Nephron (organoid): Measurements from ENCODE around the gene LIPC.

Experiments
- H3K27ac Mint-ChIP-seq, 3 experiments: 2 replicates each; pipeline ENCODE4 v1.8.0; 2020; ENCODE audit warnings: mixed read lengths in 3 of 3, mild to moderate bottlenecking in 2 of 3, moderate library complexity in 1 of 3
- H3K27me3 Mint-ChIP-seq: 2 replicates; pipeline ENCODE4 v1.8.0; 2021; ENCODE audit warnings: low read depth, mild to moderate bottlenecking, moderate library complexity, mixed read lengths
- H3K36me3 Mint-ChIP-seq: 2 replicates; pipeline ENCODE4 v1.8.0; 2020; ENCODE audit warnings: low read depth, mixed read lengths
- H3K4me1 Mint-ChIP-seq: 2 replicates; pipeline ENCODE4 v1.8.0; 2020; ENCODE audit warnings: mixed read lengths
- H3K4me3 Mint-ChIP-seq, 3 experiments: 2 replicates each; pipeline ENCODE4 v1.8.0; 2020; ENCODE audit warnings: mild to moderate bottlenecking in 3 of 3, mixed read lengths in 3 of 3, moderate library complexity in 2 of 3
- H3K9me3 Mint-ChIP-seq: 2 replicates; pipeline ENCODE4 v1.8.0; 2020; ENCODE audit warnings: mixed read lengths
- TF ChIP-seq, protein P1 (sequence below), 3 experiments: fragments of 200-600 bp; sonication (generic); IDR thresholded peaks; one replicate each; pipeline ENCODE4 v1.5.0; 2021; ENCODE audit warnings: antibody characterized with exemption in 3 of 3; ENCODE audit not compliant: unreplicated experiment in 3 of 3

Gene LIPC

DNA sequence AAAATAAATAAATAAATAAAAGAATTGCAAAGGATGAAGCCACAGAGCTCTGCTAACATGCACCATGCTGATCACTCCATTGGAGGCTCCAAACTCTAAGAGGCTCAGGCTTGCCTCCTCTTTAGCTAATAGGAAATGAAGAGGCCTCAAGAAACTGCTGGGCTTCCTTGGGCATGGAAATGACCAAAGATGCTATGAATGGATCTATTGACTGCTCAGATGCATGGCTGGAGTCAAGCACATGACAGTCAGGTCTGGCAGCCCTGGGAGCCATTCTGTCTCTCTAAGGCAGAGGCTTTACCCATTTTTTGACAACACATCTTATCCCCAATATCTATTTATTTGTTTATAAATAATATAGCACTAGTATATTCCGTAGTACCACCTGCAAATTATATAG is 5.3 kb upstream of the LIPC start:
- peaks cover 9% of the 10 kb centered on the region for H3K4me1 Mint-ChIP-seq
- TF ChIP-seq, protein P1, sequence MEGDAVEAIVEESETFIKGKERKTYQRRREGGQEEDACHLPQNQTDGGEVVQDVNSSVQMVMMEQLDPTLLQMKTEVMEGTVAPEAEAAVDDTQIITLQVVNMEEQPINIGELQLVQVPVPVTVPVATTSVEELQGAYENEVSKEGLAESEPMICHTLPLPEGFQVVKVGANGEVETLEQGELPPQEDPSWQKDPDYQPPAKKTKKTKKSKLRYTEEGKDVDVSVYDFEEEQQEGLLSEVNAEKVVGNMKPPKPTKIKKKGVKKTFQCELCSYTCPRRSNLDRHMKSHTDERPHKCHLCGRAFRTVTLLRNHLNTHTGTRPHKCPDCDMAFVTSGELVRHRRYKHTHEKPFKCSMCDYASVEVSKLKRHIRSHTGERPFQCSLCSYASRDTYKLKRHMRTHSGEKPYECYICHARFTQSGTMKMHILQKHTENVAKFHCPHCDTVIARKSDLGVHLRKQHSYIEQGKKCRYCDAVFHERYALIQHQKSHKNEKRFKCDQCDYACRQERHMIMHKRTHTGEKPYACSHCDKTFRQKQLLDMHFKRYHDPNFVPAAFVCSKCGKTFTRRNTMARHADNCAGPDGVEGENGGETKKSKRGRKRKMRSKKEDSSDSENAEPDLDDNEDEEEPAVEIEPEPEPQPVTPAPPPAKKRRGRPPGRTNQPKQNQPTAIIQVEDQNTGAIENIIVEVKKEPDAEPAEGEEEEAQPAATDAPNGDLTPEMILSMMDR (IDR thresholded peaks at IDR 0.05; ENCODE audit: unreplicated experiment in 3 of 3): no peak
- H3K27me3 Mint-ChIP-seq: peaks cover 25% of the 10 kb centered on the region
- no peaks in the 10 kb centered on the region for H3K36me3 Mint-ChIP-seq
- no peaks in the 10 kb centered on the region for H3K9me3 Mint-ChIP-seq
- H3K4me3 Mint-ChIP-seq: no peak overlapping the region
- H3K27ac Mint-ChIP-seq: no peak overlapping the region

- Mint-ChIP-seq H3K4me1 (peaks cover 21% of the 10 kb centered on the region), H3K27me3 (peaks cover 23% of the 10 kb centered on the region), H3K36me3 (no peaks in the 10 kb centered on the region), H3K27ac (no peak overlapping the region), H3K9me3 (no peaks in the 10 kb centered on the region), H3K4me3 (no peak overlapping the region)
- TF ChIP-seq, protein P1 (IDR thresholded peaks at IDR 0.05; ENCODE audit: unreplicated experiment in 3 of 3): no peak
Measured at GRCh38 chr15:58427987-58428386, 3.8 kb upstream of the LIPC start.

DNA sequence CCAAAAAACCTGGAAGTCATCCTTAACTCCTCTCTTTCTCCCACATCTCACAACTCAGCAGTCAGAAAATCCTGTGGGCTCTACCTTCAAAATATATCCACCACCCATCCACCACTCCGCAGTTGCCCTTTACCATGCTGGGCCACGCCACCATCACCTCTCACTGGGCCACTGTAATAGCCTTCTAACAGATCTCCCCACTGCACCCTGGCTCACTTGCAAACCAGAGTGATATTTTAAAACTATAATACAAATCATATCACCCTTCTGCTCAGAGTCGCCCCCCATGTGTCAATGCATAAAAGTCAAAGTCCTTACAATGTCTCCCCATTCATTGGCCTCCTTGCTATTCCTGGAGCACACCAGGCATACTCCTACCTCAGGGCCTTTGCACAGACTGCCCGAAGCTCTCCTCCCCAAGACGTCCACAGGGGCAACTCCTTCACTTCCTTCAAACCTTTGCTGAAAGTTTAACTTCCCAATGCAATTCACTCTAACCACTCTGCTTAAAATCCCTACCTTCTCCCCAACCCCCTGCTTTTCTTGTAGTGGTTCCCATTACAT is 1.5 kb upstream of the LIPC start:
- Mint-ChIP-seq H3K4me3 (no peak overlapping the region), H3K27ac (no peak overlapping the region), H3K4me1 (peaks cover 34% of the 10 kb centered on the region), H3K27me3 (peaks cover 20% of the 10 kb centered on the region), H3K9me3 (no peaks in the 10 kb centered on the region), H3K36me3 (no peaks in the 10 kb centered on the region)
- TF ChIP-seq, protein P1 (IDR thresholded peaks at IDR 0.05; ENCODE audit: unreplicated experiment in 3 of 3): no peak

GRCh38 chr15:58432401-58432800 is 610 bp downstream of the LIPC start:
- peaks cover 20% of the 10 kb centered on the region for H3K27me3 Mint-ChIP-seq
- H3K4me1 Mint-ChIP-seq: peaks cover 29% of the 10 kb centered on the region
- H3K4me3 Mint-ChIP-seq: peak overlapping the region in 1 of 3 experiments; percentile 2
- H3K36me3 Mint-ChIP-seq: no peaks in the 10 kb centered on the region
- TF ChIP-seq, protein P1 (IDR thresholded peaks at IDR 0.05; ENCODE audit: unreplicated experiment in 3 of 3): no peak
- peak overlapping the region; percentile 8 to 65 (median 32) for H3K27ac Mint-ChIP-seq
- H3K9me3 Mint-ChIP-seq: no peaks in the 10 kb centered on the region

DNA sequence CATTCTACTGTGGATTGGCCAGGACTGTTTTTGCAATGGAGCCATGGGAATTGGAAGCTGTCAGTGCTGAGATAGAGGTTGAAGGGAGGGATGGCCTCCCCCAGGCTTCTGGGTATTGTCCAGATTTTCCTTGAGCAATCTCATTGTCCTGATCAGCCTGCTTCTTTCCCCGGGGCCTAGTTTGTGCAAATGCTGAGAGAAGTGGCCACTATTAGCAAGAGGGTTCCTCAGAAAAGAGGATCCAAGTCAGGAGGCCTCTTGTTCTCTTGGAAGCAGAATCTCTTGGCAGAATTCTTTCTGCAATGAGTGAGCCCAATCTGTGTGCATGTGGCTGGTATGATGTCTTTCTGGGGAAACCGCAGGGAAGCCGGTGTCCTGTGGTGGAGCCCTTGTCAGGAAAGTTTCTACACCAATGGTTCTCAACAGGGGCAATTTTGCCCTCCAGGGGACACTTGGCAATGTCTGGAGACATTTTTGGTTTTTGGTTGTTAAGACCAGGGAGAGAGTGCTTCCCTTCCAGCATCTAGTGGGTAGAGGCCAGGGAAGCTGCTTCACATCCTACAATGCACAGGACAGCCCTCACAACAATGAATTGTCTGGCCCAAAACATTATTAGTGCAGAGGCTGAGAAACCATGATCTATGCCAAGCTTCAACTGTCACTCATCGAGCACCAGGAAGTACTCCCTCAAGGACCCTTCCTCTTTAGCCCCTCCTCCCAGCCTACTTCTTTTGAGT is 2.0 kb downstream of the LIPC start:
- TF ChIP-seq, protein P1 (IDR thresholded peaks at IDR 0.05; ENCODE audit: unreplicated experiment in 3 of 3): no peak
- peak overlapping the region in 1 of 3 experiments; percentile 4 for H3K27ac Mint-ChIP-seq
- H3K9me3 Mint-ChIP-seq: no peaks in the 10 kb centered on the region
- no peak overlapping the region for H3K4me3 Mint-ChIP-seq
- H3K4me1 Mint-ChIP-seq: peaks cover 34% of the 10 kb centered on the region
- no peaks in the 10 kb centered on the region for H3K36me3 Mint-ChIP-seq
- H3K27me3 Mint-ChIP-seq: peaks cover 16% of the 10 kb centered on the region
